ENCODE measurements around the gene PERCC1. TPM values are rescaled to one million over a fixed set of nuclear protein-coding genes. Genes with fewer than 3 reads are reported as not detected.
"Not testable (repeated sequence)": the region's sequence is repeated elsewhere in the genome, so short reads cannot be mapped to it uniquely, and the experiment has no call there.

The PERCC1 gene
- polyA plus RNA-seq, 1 donor: 0.43 TPM

- no peak for DNase-seq
Observed at GRCh38 chr16:1470481-1471251, 39.8 kb downstream of the PERCC1 start.

- DNase-seq: no peak
Observed at GRCh38 chr16:1471569-1472194, 40.8 kb downstream of the PERCC1 start.

DNA sequence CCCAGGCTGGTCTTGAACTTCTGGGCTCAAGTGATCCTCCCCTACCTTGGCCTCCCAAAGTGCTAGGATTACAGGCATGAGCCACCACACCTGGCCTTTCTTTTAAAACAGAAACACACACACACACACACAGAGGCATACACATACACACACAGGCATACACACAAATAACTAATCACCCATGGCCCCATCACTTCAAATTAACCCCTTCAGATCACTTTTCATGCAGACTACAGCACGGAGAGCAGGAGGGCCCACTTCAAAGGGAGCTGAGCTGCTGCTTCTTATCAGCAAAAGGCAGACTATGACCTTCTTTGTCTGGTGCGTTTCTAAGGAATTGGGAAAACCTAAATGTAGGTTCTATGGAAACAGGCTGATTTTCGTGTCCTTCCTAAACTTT lies 42.1 kb downstream of the PERCC1 start:
- DNase-seq: no peak

DNA sequence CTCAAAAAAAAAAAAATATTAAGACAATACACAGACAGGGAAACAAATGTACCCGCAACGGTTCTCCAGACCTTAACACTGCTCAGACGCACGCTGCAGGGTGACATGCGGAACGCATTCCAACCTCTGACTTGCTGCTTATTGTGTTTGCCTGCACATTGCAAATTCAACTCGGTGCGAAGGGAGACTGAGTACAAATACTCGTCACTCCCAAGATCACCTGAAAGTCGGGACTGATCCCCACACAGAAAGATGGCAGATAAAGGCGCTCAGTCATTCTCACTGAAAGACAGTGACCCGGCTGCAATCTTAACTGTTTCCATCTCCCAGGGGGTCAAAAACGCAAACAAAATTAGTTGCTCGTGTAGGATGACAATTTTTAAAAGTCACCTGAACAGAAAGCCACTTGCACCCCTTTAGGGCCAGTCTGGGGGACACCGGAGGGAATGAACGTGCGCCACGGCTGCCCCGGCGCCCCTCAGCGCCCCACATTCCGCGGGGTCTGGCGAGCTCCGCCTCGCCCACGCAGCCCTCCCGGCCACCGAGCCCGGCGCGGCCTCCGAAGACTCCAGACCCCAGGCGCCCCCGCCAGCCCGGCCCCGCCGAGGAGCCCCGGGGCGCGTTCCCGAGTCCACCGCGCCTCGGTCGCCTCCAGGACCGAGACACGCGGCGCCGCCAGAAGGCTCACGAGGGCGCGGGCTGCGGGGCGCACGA lies 43.4 kb downstream of the PERCC1 start:
- no peak for DNase-seq

DNA sequence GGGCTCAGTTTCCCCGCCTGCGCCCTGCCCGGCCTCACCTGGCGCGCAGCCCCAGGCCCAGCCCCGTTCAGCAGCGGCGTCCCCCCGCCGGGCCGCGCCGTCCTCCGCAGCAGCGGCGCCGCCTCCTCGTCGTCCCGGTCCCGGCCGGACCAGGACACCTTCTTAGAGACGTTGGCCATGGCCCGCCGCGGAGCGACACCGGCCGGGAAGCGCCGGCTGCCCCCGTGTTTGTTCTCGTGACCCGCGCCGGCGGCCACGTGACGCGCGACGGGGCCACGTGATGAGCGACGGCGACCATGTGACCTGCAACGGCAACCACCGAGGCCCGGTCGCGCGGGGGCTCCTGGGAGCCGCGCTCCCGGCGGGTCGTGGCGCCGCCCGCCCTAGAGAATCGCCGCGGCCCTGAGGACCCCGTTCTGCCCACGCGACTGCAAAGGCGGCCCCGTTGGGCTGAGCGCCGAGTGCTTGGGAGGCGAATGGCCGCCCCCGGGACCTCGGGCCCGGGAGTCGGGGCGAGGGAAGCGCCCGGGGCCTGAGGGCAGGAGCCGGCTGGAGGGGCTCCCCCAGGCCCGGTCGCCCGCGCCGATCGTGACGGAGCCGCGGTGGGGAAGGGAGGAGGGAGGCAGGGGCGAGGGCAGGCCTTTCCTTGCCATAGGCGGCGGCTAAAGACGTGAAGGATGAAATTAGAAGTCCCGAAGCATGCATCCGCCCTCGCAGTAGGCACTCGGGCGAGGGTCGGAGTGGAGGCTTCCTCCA lies 44.1 kb downstream of the PERCC1 start, which contains the start of gene CLCN7:
TSS of gene CLCN7 (minus strand) at position 233 of the 756 bp plus-strand sequence. CDS start at position 179, 54 bp downstream.
- peak; percentile 93 for DNase-seq

GRCh38 chr16:1475552-1476114 lies 44.8 kb downstream of the PERCC1 start:
- no peak for DNase-seq

GRCh38 chr16:1477033-1477432 lies 46.2 kb downstream of the PERCC1 start:
- no peak for DNase-seq

DNA sequence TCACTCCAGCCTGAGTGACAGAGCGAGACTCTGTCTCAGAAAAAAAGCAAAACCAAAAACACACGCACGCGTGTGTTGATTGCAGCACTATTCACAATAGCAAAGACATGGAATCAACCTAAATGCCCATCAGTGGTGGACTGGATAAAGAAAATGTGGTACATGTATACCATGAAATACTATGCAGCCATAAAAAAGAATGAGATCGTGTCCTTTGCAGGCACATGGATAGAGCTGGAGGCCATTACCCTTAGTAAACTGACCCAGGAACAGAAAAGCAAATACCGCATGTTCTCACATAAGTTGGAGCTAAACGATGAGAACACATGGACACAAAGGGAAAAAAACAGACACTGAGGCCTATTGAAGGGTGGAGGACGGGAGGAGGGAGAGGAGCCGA lies 48.1 kb downstream of the PERCC1 start:
- DNase-seq: not testable (repeated sequence)

- no peak for DNase-seq
Observed at GRCh38 chr16:1481906-1482835, 51.3 kb downstream of the PERCC1 start.

Other genes starting within 250 kb of the PERCC1 start
- gene TPSG1, start 205.8 kb upstream of the PERCC1 start, polyA plus RNA-seq (ENCODE audit: insufficient read length): 1.5 TPM
- gene TPSB2, start 200.9 kb upstream of the PERCC1 start, polyA plus RNA-seq (ENCODE audit: insufficient read length): 2.7 TPM
- gene TPSAB1, start 190.4 kb upstream of the PERCC1 start, polyA plus RNA-seq (ENCODE audit: insufficient read length): 1.0 TPM
- gene TPSD1, start 175.0 kb upstream of the PERCC1 start, polyA plus RNA-seq (ENCODE audit: insufficient read length): not detected
- gene UBE2I, start 121.4 kb upstream of the PERCC1 start, polyA plus RNA-seq (ENCODE audit: insufficient read length): 101 TPM
- 0.72 TPM for gene BAIAP3, start 97.4 kb upstream of the PERCC1 start, polyA plus RNA-seq (ENCODE audit: insufficient read length)
- 59.2 TPM for gene TSR3, start 79.2 kb upstream of the PERCC1 start, polyA plus RNA-seq (ENCODE audit: insufficient read length)
- gene GNPTG, start 79.1 kb upstream of the PERCC1 start, polyA plus RNA-seq (ENCODE audit: insufficient read length): 40.6 TPM
- 9.8 TPM for gene UNKL, start 16.4 kb upstream of the PERCC1 start, polyA plus RNA-seq (ENCODE audit: insufficient read length)
- gene UQCC4, start 10.3 kb upstream of the PERCC1 start, polyA plus RNA-seq (ENCODE audit: insufficient read length): 11.9 TPM
- gene CCDC154, start 13.5 kb downstream of the PERCC1 start, polyA plus RNA-seq (ENCODE audit: insufficient read length): 2.5 TPM
- 39.9 TPM for gene CLCN7, start 44.0 kb downstream of the PERCC1 start, polyA plus RNA-seq (ENCODE audit: insufficient read length)
- gene PTX4, start 57.9 kb downstream of the PERCC1 start, polyA plus RNA-seq (ENCODE audit: insufficient read length): 0.59 TPM
- 36.9 TPM for gene TELO2, start 62.3 kb downstream of the PERCC1 start, polyA plus RNA-seq (ENCODE audit: insufficient read length)
- gene TMEM204, start 102.6 kb downstream of the PERCC1 start, polyA plus RNA-seq (ENCODE audit: insufficient read length): 16.2 TPM
- gene IFT140, start 181.0 kb downstream of the PERCC1 start, polyA plus RNA-seq (ENCODE audit: insufficient read length): 11.7 TPM
- gene CRAMP1, start 181.3 kb downstream of the PERCC1 start, polyA plus RNA-seq (ENCODE audit: insufficient read length): 18.5 TPM
- 41.4 TPM for gene JPT2, start 247.2 kb downstream of the PERCC1 start, polyA plus RNA-seq (ENCODE audit: insufficient read length)